K562 (cell line): ENCODE measurements around the gene MRPS30. TPM values are rescaled to one million over a fixed set of nuclear protein-coding genes. Genes with fewer than 3 reads are reported as not detected.

Source experiments
- CSDE1 ChIP-seq, 2 experiments: fragments of 450-650 bp; IDR thresholded peaks; 2 replicates each; pipeline ENCODE4 v1.6.1; 2016; ENCODE audit warnings: mild to moderate bottlenecking in 1 of 2
- CTCFL ChIP-seq: IDR thresholded peaks from 2 replicates; pipeline ENCODE4 v1.6.1; 2011; ENCODE audit warnings: borderline replicate concordance, low read depth, mild to moderate bottlenecking, moderate library complexity, low read length; ENCODE audit not compliant: insufficient read depth, poor library complexity, severe bottlenecking
- DDX20 ChIP-seq: fragments of 450-650 bp; IDR thresholded peaks from 2 replicates; pipeline ENCODE4 v1.6.1; 2016; ENCODE audit warnings: missing genetic modification characterization, low read depth, mild to moderate bottlenecking, missing compliant biosample characterization, moderate library complexity
- ELF1 ChIP-seq: fragments of 200-800 bp; sonication (Bioruptor generic); IDR thresholded peaks from 2 replicates; pipeline ENCODE4 v1.6.1; 2016; ENCODE audit warnings: missing genetic modification characterization, missing compliant biosample characterization
- GABPB1 ChIP-seq: sonication (generic); formaldehyde crosslinking; IDR thresholded peaks from 2 replicates; pipeline ENCODE4 v1.8.0; 2022; ENCODE audit warnings: mild to moderate bottlenecking, missing genetic modification reagents
- HMGN3 ChIP-seq: IDR thresholded peaks from 2 replicates; pipeline ENCODE4 v1.6.1; 2011; ENCODE audit warnings: borderline replicate concordance, low read depth, mild to moderate bottlenecking, mixed read lengths, low read length; ENCODE audit not compliant: insufficient read length; ENCODE audit errors: extremely low read depth
- IRF9 ChIP-seq: fragments of 450-650 bp; IDR thresholded peaks from 2 replicates; pipeline ENCODE4 v1.6.1; 2016; ENCODE audit warnings: missing biosample characterization, missing genetic modification characterization
- L3MBTL2 ChIP-seq: fragments of 450-650 bp; IDR thresholded peaks from 2 replicates; pipeline ENCODE4 v1.6.1; 2016; ENCODE audit warnings: mild to moderate bottlenecking, moderate library complexity
- MITF ChIP-seq: IDR thresholded peaks from 2 replicates; pipeline ENCODE4 v1.6.1; 2014; ENCODE audit warnings: antibody characterized with exemption
- NONO ChIP-seq, 2 experiments: fragments of 200-400 bp in 1 of 2; fragments of 450-650 bp in 1 of 2; formaldehyde crosslinking in 1 of 2; IDR thresholded peaks; 2 replicates each; pipeline ENCODE4 v1.6.1; 2017; ENCODE audit warnings: low read depth in 2 of 2, mild to moderate bottlenecking in 2 of 2, moderate library complexity in 2 of 2, low read length in 1 of 2
- PML ChIP-seq: IDR thresholded peaks from 2 replicates; pipeline ENCODE4 v1.6.1; 2012; ENCODE audit warnings: low read length, inconsistent platforms
- RBBP5 ChIP-seq: fragments of 200-600 bp; sonication (generic); IDR thresholded peaks from 2 replicates; pipeline ENCODE4 v1.6.1; 2012; ENCODE audit warnings: borderline replicate concordance, mild to moderate bottlenecking, low read length, control low read depth, inconsistent platforms; ENCODE audit not compliant: insufficient read depth, poor library complexity, severe bottlenecking
- ZBTB12 ChIP-seq: fragments of 250-450 bp; sonication (Bioruptor Pico); IDR thresholded peaks from 2 replicates; pipeline ENCODE4 v1.4.0; 2020
- ZNF764 ChIP-seq: fragments of 250-450 bp; sonication (Bioruptor Pico); IDR thresholded peaks from 2 replicates; pipeline ENCODE4 v1.4.0; 2020; ENCODE audit warnings: low read depth, mild to moderate bottlenecking, moderate library complexity
- ZNF77 ChIP-seq: fragments of 250-450 bp; sonication (Bioruptor Pico); IDR thresholded peaks from 2 replicates; pipeline ENCODE4 v1.5.0; 2020
- polyA plus RNA-seq, 8 experiments: library from polyadenylated mRNA; depleted of rRNA in 4 of 8; stranded (reverse) in 5 of 8; unstranded in 3 of 8; fragments of >200 nt; fragmentation: Nextera tagmentation in 2 of 8; fragmentation: Illumina TruSeq in 1 of 8; extraction: Ambion mirVana in 2 of 8; extraction: Trizol in 1 of 8; gene quantifications; 2 replicates each; pipeline versions ENCODE4 v1.2.1 to v1.2.3, GENCODE V29; 2011 to 2014; ENCODE audit warnings: inconsistent platforms in 1 of 8, missing spikeins in 1 of 8
- total RNA-seq, 7 experiments: library from RNA; depleted of rRNA in 6 of 7; stranded (reverse); fragments of >200 nt in 6 of 7; fragmentation: Illumina TruSeq in 2 of 7; extraction: Trizol in 2 of 7; gene quantifications; 2 replicates each; pipeline versions ENCODE4 v1.2.1 to v1.2.3, GENCODE V29; 2011 to 2021; ENCODE audit warnings: low replicate concordance in 1 of 7

Gene MRPS30
- total and polyA plus RNA-seq, 9 of the 15 experiments (the other 6 are each of a cell fraction or from before 2014, with no cell fraction given): 24.3 to 145 (median 114) TPM

- TF ChIP-seq ZNF77 (CRISPR knock-in tag) (no peak), CTCFL (no peak), ZNF764 (CRISPR knock-in tag) (no peak), PML (peak; percentile 67; the same call in 1 of the 2 replicates), RBBP5 (peak; percentile 100), L3MBTL2 (no peak; the same call in none of the 2 replicates), ZBTB12 (CRISPR knock-in tag) (peak; percentile 74), HMGN3 (no peak), MITF (no peak), ELF1 (tag) (0 out of 2 replicates have a peak, but pooled peaks have one; percentile 54), CSDE1 (IDR thresholded peaks at IDR 0.05) (no peak), DDX20 (tag) (no peak), GABPB1 (0 out of 2 replicates have a peak, but pooled peaks have one; percentile 16), NONO (IDR thresholded peaks at IDR 0.05; ENCODE audit: low read depth in 2 of 2, low read length in 1 of 2) (peak in 1 of 2 experiments; percentile 45; a peak in 1 of 4 replicates), IRF9 (tag) (peak; percentile 97)
- TF ChIP-seq, all 486 proteins: peak for 125
These were observed at the start of gene MRPS30 (continued) for GRCh38 chr5:44808435-44809214.
